Measurements from ENCODE around the gene CTNNAL1. TPM values are rescaled to one million over a fixed set of nuclear protein-coding genes. Genes with fewer than 3 reads are reported as not detected.

CTNNAL1 gene
- polyA plus RNA-seq, 1 experiment, result 82.7 TPM

DNA sequence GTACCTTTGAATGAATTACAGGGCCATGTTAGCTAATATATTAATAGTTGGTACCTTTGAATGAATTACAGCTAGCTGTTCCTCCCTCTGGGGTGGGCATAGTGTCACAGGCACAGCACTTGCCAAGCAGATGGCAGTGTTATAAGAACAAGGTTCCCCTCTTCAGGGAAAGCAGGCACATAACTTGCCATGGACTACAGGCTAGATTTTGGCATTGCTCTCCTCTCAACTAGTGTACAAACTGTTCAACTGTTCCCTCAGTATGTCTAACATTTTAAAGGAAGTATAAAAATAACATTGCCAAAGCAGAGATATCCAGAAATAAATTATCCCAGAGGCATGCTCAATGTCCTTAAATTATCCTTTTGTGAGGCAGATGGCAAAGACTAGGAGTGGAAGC lies 45.4 kb downstream of the CTNNAL1 start:
- ChIA-PET CTCF (interaction anchor here (3.9 kb wide), 1 partner anchor 14 kb away, joined by 22 read pairs; no protein-coding TSS in a partner anchor), POLR2A (no interaction called here)
- Histone ChIP-seq H3K27ac (ENCODE audit: low read depth, low read length) (no peak overlapping the region), H3K9me3 (ENCODE audit: control insufficient read depth, insufficient read depth, low read length) (no peaks in the 10 kb centered on the region), H3K4me3 (ENCODE audit: low read depth, low read length) (no peak overlapping the region), H3K27me3 (ENCODE audit: control insufficient read depth, insufficient read depth, low read length) (no peaks in the 10 kb centered on the region)
- TF ChIP-seq, protein P1, sequence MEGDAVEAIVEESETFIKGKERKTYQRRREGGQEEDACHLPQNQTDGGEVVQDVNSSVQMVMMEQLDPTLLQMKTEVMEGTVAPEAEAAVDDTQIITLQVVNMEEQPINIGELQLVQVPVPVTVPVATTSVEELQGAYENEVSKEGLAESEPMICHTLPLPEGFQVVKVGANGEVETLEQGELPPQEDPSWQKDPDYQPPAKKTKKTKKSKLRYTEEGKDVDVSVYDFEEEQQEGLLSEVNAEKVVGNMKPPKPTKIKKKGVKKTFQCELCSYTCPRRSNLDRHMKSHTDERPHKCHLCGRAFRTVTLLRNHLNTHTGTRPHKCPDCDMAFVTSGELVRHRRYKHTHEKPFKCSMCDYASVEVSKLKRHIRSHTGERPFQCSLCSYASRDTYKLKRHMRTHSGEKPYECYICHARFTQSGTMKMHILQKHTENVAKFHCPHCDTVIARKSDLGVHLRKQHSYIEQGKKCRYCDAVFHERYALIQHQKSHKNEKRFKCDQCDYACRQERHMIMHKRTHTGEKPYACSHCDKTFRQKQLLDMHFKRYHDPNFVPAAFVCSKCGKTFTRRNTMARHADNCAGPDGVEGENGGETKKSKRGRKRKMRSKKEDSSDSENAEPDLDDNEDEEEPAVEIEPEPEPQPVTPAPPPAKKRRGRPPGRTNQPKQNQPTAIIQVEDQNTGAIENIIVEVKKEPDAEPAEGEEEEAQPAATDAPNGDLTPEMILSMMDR (IDR thresholded peaks at IDR 0.05; ENCODE audit: low read depth, low read length), result no peak
- no peak for DNase-seq (ENCODE audit: low read depth, low spot score)

DNA sequence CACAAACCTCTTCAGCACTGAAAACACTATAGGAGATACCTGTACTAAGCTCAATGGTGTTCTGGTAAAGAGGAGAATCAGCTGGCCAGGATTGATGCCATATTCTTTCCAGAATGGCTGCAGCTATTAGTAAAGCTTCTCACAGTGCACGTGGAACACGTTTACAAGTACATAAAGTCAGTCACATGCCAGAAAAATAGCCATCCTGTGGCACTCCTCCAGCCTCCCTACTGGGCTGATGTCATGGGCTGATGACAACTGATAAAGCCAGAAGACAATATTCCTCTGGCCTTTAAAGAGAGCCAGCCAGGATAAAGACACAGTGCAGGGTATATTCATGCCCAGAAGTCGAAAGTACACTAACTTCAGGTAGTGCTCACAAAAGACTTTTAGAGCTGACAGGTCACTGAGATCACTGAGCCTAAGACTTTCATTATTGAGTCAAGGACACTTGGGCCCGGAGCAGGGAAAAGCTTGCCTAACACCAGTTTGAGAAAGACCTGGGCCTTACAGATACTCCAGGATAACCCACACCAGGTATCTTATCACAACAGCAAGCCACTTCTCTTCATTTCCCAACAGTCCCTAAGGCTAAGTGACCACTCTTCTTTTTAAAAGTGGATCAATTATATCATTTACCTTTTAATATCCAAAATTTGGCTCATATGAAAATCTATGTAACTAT lies 49.7 kb downstream of the CTNNAL1 start:
- Histone ChIP-seq H3K4me3 (ENCODE audit: low read depth, low read length) (no peak overlapping the region), H3K27ac (ENCODE audit: low read depth, low read length) (no peak overlapping the region), H3K27me3 (ENCODE audit: control insufficient read depth, insufficient read depth, low read length) (no peaks in the 10 kb centered on the region), H3K9me3 (ENCODE audit: control insufficient read depth, insufficient read depth, low read length) (no peaks in the 10 kb centered on the region)
- TF ChIP-seq, protein P1 (IDR thresholded peaks at IDR 0.05; ENCODE audit: low read depth, low read length), result no peak
- ChIA-PET CTCF (interaction anchor here (4.7 kb wide), 1 partner anchor 10 kb away, joined by 29 read pairs; no protein-coding TSS in a partner anchor), POLR2A (no interaction called here)
- DNase-seq (ENCODE audit: low read depth, low spot score), result no peak

DNA sequence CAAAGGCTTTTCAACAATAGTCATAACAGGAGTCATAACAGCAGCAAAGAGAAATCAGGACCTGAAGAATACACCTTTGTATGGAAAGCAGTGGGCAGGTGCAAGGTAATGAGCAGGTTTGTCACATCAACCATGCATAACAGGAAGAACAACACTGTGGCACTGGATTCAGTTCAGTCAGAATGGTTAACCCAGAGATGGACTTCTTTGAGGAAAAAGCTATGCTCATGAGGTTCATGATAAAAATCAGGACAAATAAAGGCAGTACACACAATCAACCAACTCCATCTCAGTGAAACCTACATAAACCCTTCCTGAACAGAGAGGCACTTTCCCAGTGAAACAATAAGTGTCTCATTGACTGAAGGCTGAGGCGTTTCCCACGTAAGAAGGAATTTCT lies 52.1 kb downstream of the CTNNAL1 start:
- CTCF ChIA-PET, result no interaction called here

DNA sequence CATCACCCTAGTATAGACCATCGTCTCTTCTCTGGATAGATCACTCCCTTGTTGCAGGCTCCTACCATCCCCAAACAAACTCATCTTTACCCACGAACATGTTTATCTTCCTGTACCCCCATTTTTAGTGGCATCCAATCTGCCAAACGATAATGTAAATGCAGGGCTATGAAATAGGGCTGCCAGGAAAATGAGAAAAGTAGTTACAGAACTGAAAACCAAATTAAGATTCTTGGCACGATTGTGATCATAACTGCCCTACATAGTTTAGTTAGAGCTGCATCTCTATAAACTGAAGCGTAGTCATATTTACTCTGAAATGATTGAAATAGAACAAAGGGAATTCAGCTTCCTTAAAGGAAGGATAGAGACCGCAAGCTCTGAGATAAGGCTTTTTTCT lies 53.0 kb downstream of the CTNNAL1 start:
- no peak overlapping the region for H3K4me3 ChIP-seq (ENCODE audit: low read depth, low read length)
- H3K27ac ChIP-seq (ENCODE audit: low read depth, low read length), result no peak overlapping the region
- ChIA-PET POLR2A (no interaction called here), CTCF (no interaction called here)
- no peaks in the 10 kb centered on the region for H3K9me3 ChIP-seq (ENCODE audit: control insufficient read depth, insufficient read depth, low read length)
- DNase-seq (ENCODE audit: low read depth, low spot score), result no peak
- H3K27me3 ChIP-seq (ENCODE audit: control insufficient read depth, insufficient read depth, low read length), result no peaks in the 10 kb centered on the region
- TF ChIP-seq, protein P1 (IDR thresholded peaks at IDR 0.05; ENCODE audit: low read depth, low read length), result no peak

More for the DNA sequence above, 52.1 kb downstream of the CTNNAL1 start:
- no peak for DNase-seq (ENCODE audit: low read depth, low spot score)
- H3K27me3 ChIP-seq (ENCODE audit: control insufficient read depth, insufficient read depth, low read length), result no peaks in the 10 kb centered on the region
- H3K4me3 ChIP-seq (ENCODE audit: low read depth, low read length), result no peak overlapping the region
- no peak overlapping the region for H3K27ac ChIP-seq (ENCODE audit: low read depth, low read length)
- POLR2A ChIA-PET, result no interaction called here
- TF ChIP-seq, protein P1 (IDR thresholded peaks at IDR 0.05; ENCODE audit: low read depth, low read length), result no peak
- no peaks in the 10 kb centered on the region for H3K9me3 ChIP-seq (ENCODE audit: control insufficient read depth, insufficient read depth, low read length)

DNA sequence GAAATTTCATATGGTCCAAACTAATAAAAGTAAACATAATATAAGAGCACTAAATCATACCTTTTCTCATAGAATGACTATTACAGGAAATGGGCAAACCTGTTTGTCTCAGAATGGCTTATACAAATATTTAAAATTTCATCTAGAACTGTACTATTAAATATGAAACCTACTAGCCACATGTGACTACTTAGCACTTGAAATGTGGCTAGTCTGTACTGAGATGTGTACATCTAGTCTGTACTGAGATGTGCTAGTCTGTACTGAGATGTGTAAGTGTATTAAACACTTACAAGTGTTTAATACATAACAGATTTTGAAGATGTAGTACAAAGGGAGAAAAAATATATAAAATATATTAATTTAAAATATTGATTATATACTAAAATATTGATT lies 56.7 kb downstream of the CTNNAL1 start:
- Histone ChIP-seq H3K27me3 (ENCODE audit: control insufficient read depth, insufficient read depth, low read length) (no peaks in the 10 kb centered on the region), H3K27ac (ENCODE audit: low read depth, low read length) (no peak overlapping the region), H3K4me3 (ENCODE audit: low read depth, low read length) (no peak overlapping the region), H3K9me3 (ENCODE audit: control insufficient read depth, insufficient read depth, low read length) (no peaks in the 10 kb centered on the region)
- DNase-seq (ENCODE audit: low read depth, low spot score), result no peak
- TF ChIP-seq, protein P1 (IDR thresholded peaks at IDR 0.05; ENCODE audit: low read depth, low read length), result no peak
- CTCF ChIA-PET, result no interaction called here
- POLR2A ChIA-PET, result no interaction called here

Measured in AG04450 (cell line).